Caco-2 (cell line): ENCODE results near the gene RABL6. TPM values are rescaled to one million over a fixed set of nuclear protein-coding genes. Genes with fewer than 3 reads are reported as not detected.

Source experiments
- BruUV-seq: library from RNA; stranded (reverse); fragments of 400-500 nt; replicated peaks from 2 replicates; lab custom pipeline; 2021; lab: Mats Ljungman, UMichigan
- CTCF ChIA-PET: fragments of 300-600 bp; sonication (Branson Sonifier 250); formaldehyde crosslinking; loops from one replicate; lab custom pipeline; 2022; ENCODE audit warnings: antibody characterized with exemption; lab: Charles Lee
- POLR2A ChIA-PET: fragments of 300-600 bp; sonication (Branson Sonifier 250); formaldehyde crosslinking; loops from one replicate; lab custom pipeline; 2022; ENCODE audit warnings: antibody characterized with exemption; lab: Charles Lee
- DNase-seq, 2 experiments: peaks; one replicate each; pipeline versions ENCODE4 v3.0.0 to v3.0.0-alpha.2; 2020 to 2022
- H3K27me3 ChIP-seq: replicated peaks from 2 replicates; pipeline ENCODE4 v1.6.0; 2011; ENCODE audit warnings: low read length; ENCODE audit not compliant: control insufficient read depth, insufficient read depth
- H3K36me3 ChIP-seq: 2 replicates; pipeline ENCODE4 v1.5.1; 2011; ENCODE audit warnings: low read length; ENCODE audit not compliant: control insufficient read depth, insufficient read depth
- H3K4me1 ChIP-seq: fragments of 250-450 bp; sonication (Bioruptor Pico); 2 replicates; pipeline ENCODE4 v1.5.1; 2020; ENCODE audit warnings: mild to moderate bottlenecking
- H3K4me3 ChIP-seq: 2 replicates; pipeline ENCODE4 v1.5.1; 2011; ENCODE audit warnings: low read depth, mild to moderate bottlenecking, control low read depth, low read length
- H3K9me3 ChIP-seq: fragments of 250-450 bp; sonication (Bioruptor Pico); 2 replicates; pipeline ENCODE4 v1.5.1; 2020; ENCODE audit warnings: mild to moderate bottlenecking, moderate library complexity
- H3K27ac Mint-ChIP-seq: one replicate; pipeline ENCODE4 v1.8.0; 2022; ENCODE audit warnings: mixed read lengths; ENCODE audit not compliant: unreplicated experiment
- H3K27me3 Mint-ChIP-seq: one replicate; pipeline ENCODE4 v1.8.0; 2022; ENCODE audit warnings: mixed read lengths; ENCODE audit not compliant: insufficient read depth, unreplicated experiment
- H3K36me3 Mint-ChIP-seq: one replicate; pipeline ENCODE4 v1.8.0; 2022; ENCODE audit warnings: mild to moderate bottlenecking, mixed read lengths; ENCODE audit not compliant: insufficient read depth, unreplicated experiment
- H3K4me1 Mint-ChIP-seq: one replicate; pipeline ENCODE4 v1.8.0; 2022; ENCODE audit warnings: low read depth, mixed read lengths; ENCODE audit not compliant: unreplicated experiment
- H3K4me3 Mint-ChIP-seq: one replicate; pipeline ENCODE4 v1.8.0; 2022; ENCODE audit warnings: mild to moderate bottlenecking, moderate library complexity, mixed read lengths; ENCODE audit not compliant: unreplicated experiment
- H3K9me3 Mint-ChIP-seq: one replicate; pipeline ENCODE4 v1.8.0; 2022; ENCODE audit warnings: mixed read lengths; ENCODE audit not compliant: unreplicated experiment
- intact Hi-C: fragments of 100-400 bp; cut with micrococcal nuclease; formaldehyde crosslinking; loops from one replicate; pipeline ENCODE4 v1.10.0; 2022; ENCODE audit not compliant: unreplicated experiment
- total RNA-seq: library from RNA; stranded (reverse); gene quantifications from 2 replicates; pipeline ENCODE4 v1.2.3, GENCODE V29; 2022
- TF ChIP-seq, protein P1 (sequence below), 2 experiments: fragments of 200-600 bp in 1 of 2; IDR thresholded peaks; 1 replicate in 1 of 2; 2 replicates in 1 of 2; pipeline versions ENCODE4 v1.5.1 to v1.8.0; 2011 to 2022; ENCODE audit warnings: antibody characterized with exemption in 1 of 2, control low read depth in 1 of 2, inconsistent platforms in 1 of 2, low read depth in 1 of 2, low read length in 1 of 2, mild to moderate bottlenecking in 1 of 2, moderate library complexity in 1 of 2; ENCODE audit not compliant: insufficient read depth in 1 of 2, severe bottlenecking in 1 of 2, unreplicated experiment in 1 of 2

Gene RABL6
- total RNA-seq, 1 experiment from 2014 or later: 138 TPM

DNA sequence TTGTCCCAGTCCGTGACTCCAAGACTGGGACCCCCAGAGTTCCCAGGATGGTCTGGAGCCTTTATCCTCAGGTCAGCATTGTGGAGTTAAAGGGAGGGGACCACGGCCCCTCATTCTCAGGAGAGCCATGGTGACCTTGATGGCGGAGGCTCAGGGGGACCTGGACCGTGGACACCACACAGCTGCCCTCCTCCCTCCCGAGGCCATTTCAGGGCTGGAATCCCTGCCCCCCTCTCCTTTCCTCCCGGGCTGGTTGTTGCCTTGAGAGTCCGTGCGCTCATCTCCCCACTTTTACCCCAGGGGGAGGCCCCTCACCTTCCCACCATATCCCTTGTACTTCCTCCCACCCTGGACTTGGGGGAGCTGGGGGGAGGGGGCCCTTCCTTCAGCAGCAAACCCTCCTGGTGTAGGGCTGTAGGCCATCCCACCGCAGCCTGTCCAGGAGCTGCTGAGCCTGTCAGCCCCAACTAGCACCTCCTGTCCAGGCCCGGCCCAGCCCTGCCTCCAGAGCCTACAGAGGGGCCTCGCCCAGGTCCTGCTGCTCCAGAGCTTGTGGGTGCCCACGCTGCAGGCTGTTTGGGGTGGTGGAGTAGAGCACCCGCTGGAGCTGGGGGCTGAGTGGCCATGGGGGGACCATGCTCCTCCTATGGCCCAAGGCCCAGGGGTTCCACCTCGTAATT is 20.2 kb downstream of the RABL6 start:
- intact Hi-C loops: no loop called here
- no peak for DNase-seq
- Histone ChIP-seq H3K4me3 (no peak overlapping the region), H3K9me3 (no peaks in the 10 kb centered on the region), H3K4me1 (no peaks in the 10 kb centered on the region), H3K36me3 (peaks cover 5% of the 10 kb centered on the region), H3K27me3 (no peaks in the 10 kb centered on the region)
- Mint-ChIP-seq H3K9me3 (no peaks in the 10 kb centered on the region), H3K4me1 (no peaks in the 10 kb centered on the region), H3K27ac (no peak overlapping the region), H3K4me3 (no peak overlapping the region), H3K36me3 (peaks cover 78% of the 10 kb centered on the region), H3K27me3 (no peaks in the 10 kb centered on the region)
- BruUV-seq: no TSS peak
- TF ChIP-seq, protein P1, sequence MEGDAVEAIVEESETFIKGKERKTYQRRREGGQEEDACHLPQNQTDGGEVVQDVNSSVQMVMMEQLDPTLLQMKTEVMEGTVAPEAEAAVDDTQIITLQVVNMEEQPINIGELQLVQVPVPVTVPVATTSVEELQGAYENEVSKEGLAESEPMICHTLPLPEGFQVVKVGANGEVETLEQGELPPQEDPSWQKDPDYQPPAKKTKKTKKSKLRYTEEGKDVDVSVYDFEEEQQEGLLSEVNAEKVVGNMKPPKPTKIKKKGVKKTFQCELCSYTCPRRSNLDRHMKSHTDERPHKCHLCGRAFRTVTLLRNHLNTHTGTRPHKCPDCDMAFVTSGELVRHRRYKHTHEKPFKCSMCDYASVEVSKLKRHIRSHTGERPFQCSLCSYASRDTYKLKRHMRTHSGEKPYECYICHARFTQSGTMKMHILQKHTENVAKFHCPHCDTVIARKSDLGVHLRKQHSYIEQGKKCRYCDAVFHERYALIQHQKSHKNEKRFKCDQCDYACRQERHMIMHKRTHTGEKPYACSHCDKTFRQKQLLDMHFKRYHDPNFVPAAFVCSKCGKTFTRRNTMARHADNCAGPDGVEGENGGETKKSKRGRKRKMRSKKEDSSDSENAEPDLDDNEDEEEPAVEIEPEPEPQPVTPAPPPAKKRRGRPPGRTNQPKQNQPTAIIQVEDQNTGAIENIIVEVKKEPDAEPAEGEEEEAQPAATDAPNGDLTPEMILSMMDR (IDR thresholded peaks at IDR 0.05; ENCODE audit: insufficient read depth in 1 of 2, low read depth in 1 of 2, low read length in 1 of 2, severe bottlenecking in 1 of 2, unreplicated experiment in 1 of 2): no peak
- ChIA-PET POLR2A (no interaction called here), CTCF (no interaction called here)

DNA sequence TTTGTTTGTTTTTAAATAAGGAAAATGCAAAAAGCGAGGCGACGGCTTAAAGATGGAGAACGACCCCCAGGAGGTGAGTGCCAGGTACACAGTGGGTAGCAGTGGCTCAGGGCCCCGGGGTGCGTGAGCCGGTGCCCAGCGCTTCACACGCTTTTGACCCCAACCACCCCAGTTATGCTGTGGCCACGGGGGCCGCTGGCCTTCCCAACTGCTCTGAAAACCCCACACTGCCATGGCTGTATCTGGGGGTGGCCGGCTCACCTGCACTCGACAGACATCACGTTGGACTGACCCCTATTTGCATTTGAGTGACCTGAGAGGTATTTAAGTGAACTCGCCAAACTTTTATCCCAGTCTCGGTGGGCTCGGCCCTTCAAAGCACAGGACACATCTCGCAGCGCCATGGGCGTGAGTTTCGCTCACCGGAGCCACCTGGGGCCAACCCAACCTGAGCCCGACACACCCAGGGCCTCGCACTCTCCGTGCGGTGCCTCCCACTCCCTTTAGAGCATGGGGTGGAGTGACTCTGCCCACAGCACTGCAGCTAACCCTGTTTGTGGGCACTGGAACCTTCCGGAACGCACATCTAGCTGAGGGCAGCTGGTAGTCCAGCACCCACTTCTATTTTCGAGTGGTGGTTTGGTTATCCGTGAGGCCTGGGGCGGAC is 20.9 kb downstream of the RABL6 start:
- Histone ChIP-seq H3K27me3 (no peaks in the 10 kb centered on the region), H3K36me3 (peaks cover 5% of the 10 kb centered on the region), H3K4me1 (no peaks in the 10 kb centered on the region), H3K9me3 (no peaks in the 10 kb centered on the region), H3K4me3 (no peak overlapping the region)
- DNase-seq: no peak
- H3K4me1 Mint-ChIP-seq: no peaks in the 10 kb centered on the region
- H3K36me3 Mint-ChIP-seq: peaks cover 73% of the 10 kb centered on the region
- H3K27ac Mint-ChIP-seq: no peak overlapping the region
- H3K27me3 Mint-ChIP-seq: no peaks in the 10 kb centered on the region
- no TSS peak for BruUV-seq
- ChIA-PET POLR2A (no interaction called here), CTCF (interaction anchor here (1.3 kb wide), 1 partner anchor 13 kb away, joined by 5 read pairs; no protein-coding TSS in a partner anchor)
- no peaks in the 10 kb centered on the region for H3K9me3 Mint-ChIP-seq
- H3K4me3 Mint-ChIP-seq: no peak overlapping the region
- intact Hi-C loops: no loop called here
- TF ChIP-seq, protein P1 (IDR thresholded peaks at IDR 0.05; ENCODE audit: insufficient read depth in 1 of 2, low read depth in 1 of 2, low read length in 1 of 2, severe bottlenecking in 1 of 2, unreplicated experiment in 1 of 2): no peak

DNA sequence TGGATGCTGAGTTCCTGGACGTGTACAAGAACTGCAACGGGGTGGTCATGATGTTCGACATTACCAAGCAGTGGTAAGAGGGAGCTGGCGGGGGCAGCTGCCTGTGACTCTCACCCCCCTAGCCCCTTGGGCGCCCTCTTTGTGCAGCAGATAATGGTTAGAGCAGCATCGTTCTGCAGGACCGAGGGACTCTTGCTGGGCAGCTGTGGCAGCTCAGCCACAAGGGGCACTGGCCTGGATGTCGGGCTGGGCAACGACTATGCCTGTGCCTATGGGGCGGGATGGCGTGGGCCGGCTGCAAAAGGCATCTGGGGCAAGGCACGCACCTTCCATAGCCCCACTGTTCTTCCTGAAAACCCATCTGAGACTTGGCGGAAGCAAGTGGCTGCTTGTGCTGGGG is 21.7 kb downstream of the RABL6 start:
- ChIA-PET CTCF (interaction anchor here (1.3 kb wide), 1 partner anchor 12 kb away, joined by 5 read pairs; no protein-coding TSS in a partner anchor), POLR2A (no interaction called here)
- H3K4me3 Mint-ChIP-seq: no peak overlapping the region
- H3K9me3 Mint-ChIP-seq: no peaks in the 10 kb centered on the region
- no peaks in the 10 kb centered on the region for H3K27me3 Mint-ChIP-seq
- H3K27me3 ChIP-seq: no peaks in the 10 kb centered on the region
- no TSS peak for BruUV-seq
- H3K27ac Mint-ChIP-seq: no peak overlapping the region
- peaks cover 6% of the 10 kb centered on the region for H3K36me3 ChIP-seq
- H3K4me3 ChIP-seq: no peak overlapping the region
- H3K4me1 ChIP-seq: no peaks in the 10 kb centered on the region
- H3K4me1 Mint-ChIP-seq: no peaks in the 10 kb centered on the region
- H3K36me3 Mint-ChIP-seq: peaks cover 73% of the 10 kb centered on the region
- TF ChIP-seq, protein P1 (IDR thresholded peaks at IDR 0.05; ENCODE audit: insufficient read depth in 1 of 2, low read depth in 1 of 2, low read length in 1 of 2, severe bottlenecking in 1 of 2, unreplicated experiment in 1 of 2): no peak
- intact Hi-C loops: no loop called here
- no peak for DNase-seq
- H3K9me3 ChIP-seq: no peaks in the 10 kb centered on the region
